ENCODE results near the gene DISC1.
"Not testable (repeated sequence)": the region's sequence is repeated elsewhere in the genome, so short reads cannot be mapped to it uniquely, and the experiment has no call there.

Gene DISC1

DNA sequence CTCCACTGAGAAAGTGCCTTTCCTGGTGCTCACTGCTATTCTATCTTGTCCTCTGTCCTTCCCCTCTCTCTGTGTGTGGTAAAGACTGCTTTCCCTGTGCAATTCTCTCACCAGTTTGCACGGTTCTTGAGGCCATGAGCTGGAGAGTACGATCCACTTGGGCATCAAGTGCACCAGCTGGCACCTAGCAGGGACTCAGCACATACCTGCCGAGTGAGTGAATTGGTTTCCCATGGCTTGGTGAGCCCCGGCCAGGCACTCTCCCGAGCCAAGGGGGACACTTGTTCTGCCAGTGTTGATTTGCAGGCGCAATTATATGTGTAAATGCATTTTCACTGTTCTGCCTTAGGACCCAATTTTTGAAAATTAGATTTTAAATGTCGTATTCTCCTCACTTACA is 313.5 kb downstream of the DISC1 start:
- in situ Hi-C loops (cut with MboI; ENCODE audit: low sequenced_read_pairs), result no loop called here

GRCh38 chr1:231940701-231941100 is 314.1 kb downstream of the DISC1 start:
- in situ Hi-C loops (cut with MboI; ENCODE audit: low sequenced_read_pairs), result no loop called here

GRCh38 chr1:231943084-231943483 is 316.5 kb downstream of the DISC1 start:
- in situ Hi-C loops (cut with MboI; ENCODE audit: low sequenced_read_pairs), result no loop called here

GRCh38 chr1:231948102-231948501 is 321.5 kb downstream of the DISC1 start:
- in situ Hi-C loops (cut with MboI; ENCODE audit: low sequenced_read_pairs), result not testable (repeated sequence)

DNA sequence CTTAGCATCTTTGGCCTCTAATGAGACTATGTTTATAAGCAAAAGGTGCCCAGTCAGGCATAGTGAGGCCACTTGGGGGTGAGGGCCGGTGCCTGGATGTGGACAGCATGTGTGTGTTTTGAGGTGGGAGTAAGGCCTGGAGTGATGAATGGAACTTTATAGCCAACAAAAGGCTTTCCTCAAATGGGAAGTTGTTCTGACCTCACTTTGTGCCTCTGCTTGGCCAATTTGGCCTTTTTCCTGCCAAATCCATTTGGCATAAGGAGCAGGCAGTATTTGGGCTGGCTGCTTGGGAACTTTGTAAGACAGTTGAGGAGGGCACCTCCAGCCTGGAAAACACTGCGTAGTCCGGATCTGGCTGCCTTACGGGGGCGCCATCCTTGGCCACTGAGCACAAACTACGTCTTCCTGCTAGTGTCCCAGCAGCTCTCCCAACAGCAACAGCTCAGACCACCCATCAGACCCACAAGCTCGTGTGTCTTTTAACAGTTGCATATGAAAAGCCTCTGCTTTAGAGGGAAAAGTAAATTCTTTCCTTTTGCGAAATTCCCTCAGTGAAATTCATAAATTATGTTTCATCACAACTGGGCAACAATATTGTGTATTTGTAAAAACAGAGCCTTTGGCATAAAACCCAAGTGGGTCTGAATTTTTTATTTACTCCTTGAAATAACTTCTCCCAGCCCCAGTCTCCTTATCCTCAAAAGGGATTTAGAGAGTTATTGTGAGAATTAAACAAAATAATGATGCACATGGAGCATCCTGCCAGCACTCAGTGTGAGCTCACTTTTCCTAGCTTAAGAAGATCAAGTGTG is 322.9 kb downstream of the DISC1 start:
- in situ Hi-C loops (cut with MboI; ENCODE audit: low sequenced_read_pairs), result no loop called here

GRCh38 chr1:231950331-231951128 is 323.9 kb downstream of the DISC1 start:
- in situ Hi-C loops (cut with MboI; ENCODE audit: low sequenced_read_pairs), result no loop called here

DNA sequence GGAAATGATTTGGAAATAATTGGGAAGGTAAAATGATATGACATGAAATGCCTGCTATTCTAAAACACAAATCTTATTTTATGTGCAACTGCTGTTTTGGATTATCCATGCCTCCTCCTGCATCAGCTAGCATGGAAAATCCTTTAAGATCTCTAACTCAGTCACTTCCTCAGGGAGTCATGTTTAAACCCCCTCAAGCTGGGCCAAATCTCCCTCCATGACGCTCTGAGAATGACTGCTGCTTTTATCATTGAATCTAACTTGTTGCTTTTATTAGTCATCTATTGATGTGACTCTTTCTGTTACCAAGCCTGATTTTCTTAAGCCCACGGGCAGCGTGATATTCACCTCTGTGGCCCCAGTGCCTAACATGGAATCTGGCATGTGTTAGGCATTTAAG is 324.8 kb downstream of the DISC1 start:
- in situ Hi-C loops (cut with MboI; ENCODE audit: low sequenced_read_pairs), result no loop called here

- in situ Hi-C loops (cut with MboI; ENCODE audit: low sequenced_read_pairs), result no loop called here
These were observed 325.6 kb downstream of the DISC1 start for GRCh38 chr1:231952154-231952553.

- in situ Hi-C loops (cut with MboI; ENCODE audit: low sequenced_read_pairs), result no loop called here
These were observed 327.1 kb downstream of the DISC1 start for GRCh38 chr1:231953660-231954059.

GRCh38 chr1:231954751-231955150 is 328.2 kb downstream of the DISC1 start:
- in situ Hi-C loops (cut with MboI; ENCODE audit: low sequenced_read_pairs), result no loop called here

DNA sequence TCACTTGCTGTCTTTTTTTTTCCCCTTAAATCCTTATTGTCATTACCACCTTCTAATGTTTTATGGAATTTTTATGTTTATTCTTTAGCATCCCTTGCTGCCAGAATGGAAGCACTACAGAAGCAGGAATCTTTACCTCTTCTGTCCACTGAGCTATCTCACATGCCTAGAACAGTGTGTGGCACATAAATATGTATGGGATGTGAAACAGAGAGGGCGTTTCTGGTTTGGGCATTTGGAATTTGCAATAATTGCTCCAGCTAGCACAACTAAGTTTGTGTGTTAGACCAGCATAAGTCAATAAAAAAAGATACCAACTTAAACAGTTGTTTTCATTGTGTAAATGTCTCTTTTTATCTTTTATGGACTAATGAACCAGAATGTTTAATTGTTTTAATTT is 330.8 kb downstream of the DISC1 start:
- in situ Hi-C loops (cut with MboI; ENCODE audit: low sequenced_read_pairs), result no loop called here

DNA sequence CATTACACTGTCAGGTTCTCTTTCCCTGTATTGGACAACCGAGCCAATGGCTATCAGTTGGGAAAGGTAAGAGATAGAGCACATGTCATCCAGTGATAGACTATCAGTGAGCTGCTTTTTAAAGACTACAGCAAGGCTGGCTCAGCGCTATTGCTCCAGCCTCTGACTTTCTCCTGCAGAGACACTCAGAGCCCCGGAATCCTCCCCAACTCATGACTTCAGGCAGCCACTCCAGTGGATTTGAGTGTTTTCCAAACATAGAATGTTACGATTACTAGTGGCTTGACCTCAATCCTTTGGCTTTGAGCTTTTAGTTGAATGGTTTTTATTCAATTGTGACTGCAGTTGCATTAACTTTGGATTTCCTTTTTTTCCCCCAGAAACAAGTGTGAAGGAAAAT is 331.9 kb downstream of the DISC1 start:
- in situ Hi-C loops (cut with MboI; ENCODE audit: low sequenced_read_pairs), result no loop called here

- in situ Hi-C loops (cut with MboI; ENCODE audit: low sequenced_read_pairs), result no loop called here
These were observed 332.8 kb downstream of the DISC1 start for GRCh38 chr1:231959225-231959884.

DNA sequence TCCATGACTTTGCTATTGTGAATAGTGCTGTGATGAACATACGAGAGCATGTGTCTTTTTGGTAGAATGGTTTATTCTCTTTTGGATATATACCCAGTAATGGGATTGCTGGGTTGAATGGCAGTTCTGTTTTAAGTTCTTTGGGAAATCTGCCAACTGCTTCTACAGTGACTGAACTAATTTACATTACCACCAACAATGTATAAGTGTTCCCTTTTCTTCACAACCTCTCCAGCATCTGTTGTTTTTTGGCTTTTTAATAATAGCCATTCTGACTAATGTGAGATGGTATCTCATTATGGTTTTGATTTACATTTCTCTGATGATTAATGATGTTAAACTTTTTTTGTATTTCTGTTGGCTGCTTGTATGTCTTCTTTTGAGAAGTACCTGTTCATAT is 335.2 kb downstream of the DISC1 start:
- in situ Hi-C loops (cut with MboI; ENCODE audit: low sequenced_read_pairs), result not testable (repeated sequence)

GRCh38 chr1:231962636-231963035 is 336.0 kb downstream of the DISC1 start:
- in situ Hi-C loops (cut with MboI; ENCODE audit: low sequenced_read_pairs), result no loop called here

GRCh38 chr1:231964241-231964640 is 337.7 kb downstream of the DISC1 start:
- in situ Hi-C loops (cut with MboI; ENCODE audit: low sequenced_read_pairs), result no loop called here

GRCh38 chr1:231964961-231965360 is 338.4 kb downstream of the DISC1 start:
- in situ Hi-C loops (cut with MboI; ENCODE audit: low sequenced_read_pairs), result no loop called here

- in situ Hi-C loops (cut with MboI; ENCODE audit: low sequenced_read_pairs), result no loop called here
These were observed 339.0 kb downstream of the DISC1 start for GRCh38 chr1:231965615-231966014.

- in situ Hi-C loops (cut with MboI; ENCODE audit: low sequenced_read_pairs), result no loop called here
These were observed 340.4 kb downstream of the DISC1 start for GRCh38 chr1:231966983-231967382.

GRCh38 chr1:231969076-231969475 is 342.5 kb downstream of the DISC1 start:
- in situ Hi-C loops (cut with MboI; ENCODE audit: low sequenced_read_pairs), result no loop called here

GRCh38 chr1:231969761-231970160 is 343.2 kb downstream of the DISC1 start:
- in situ Hi-C loops (cut with MboI; ENCODE audit: low sequenced_read_pairs), result not testable (repeated sequence)

DNA sequence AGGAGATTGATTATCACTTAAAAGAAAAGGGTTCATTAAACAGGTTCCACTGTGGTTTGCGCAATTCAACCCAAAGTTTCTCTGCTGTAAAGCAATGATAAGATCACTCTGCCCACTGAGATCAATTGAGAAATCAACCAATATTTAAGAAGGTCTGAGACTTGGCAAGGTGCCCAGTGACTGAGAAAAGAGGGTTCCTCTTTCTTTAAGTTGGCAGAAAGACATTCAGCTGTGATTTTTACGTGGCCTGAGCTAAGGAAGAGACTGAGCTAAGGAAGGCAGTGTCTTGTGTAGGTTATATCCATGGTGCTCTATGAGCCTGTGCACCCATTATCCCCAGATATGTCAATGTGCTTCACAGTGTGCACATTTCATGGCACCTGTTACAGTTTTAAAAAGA is 344.1 kb downstream of the DISC1 start:
- in situ Hi-C loops (cut with MboI; ENCODE audit: low sequenced_read_pairs), result no loop called here

All from HL-60/S4 treated with retinoic acid at 250 ng/mL for 4 days and 3 days (cell line).